ENCODE measurements around the gene TRIM67.
"Not testable (repeated sequence)": the region's sequence is repeated elsewhere in the genome, so short reads cannot be mapped to it uniquely, and the experiment has no call there.

The TRIM67 gene

DNA sequence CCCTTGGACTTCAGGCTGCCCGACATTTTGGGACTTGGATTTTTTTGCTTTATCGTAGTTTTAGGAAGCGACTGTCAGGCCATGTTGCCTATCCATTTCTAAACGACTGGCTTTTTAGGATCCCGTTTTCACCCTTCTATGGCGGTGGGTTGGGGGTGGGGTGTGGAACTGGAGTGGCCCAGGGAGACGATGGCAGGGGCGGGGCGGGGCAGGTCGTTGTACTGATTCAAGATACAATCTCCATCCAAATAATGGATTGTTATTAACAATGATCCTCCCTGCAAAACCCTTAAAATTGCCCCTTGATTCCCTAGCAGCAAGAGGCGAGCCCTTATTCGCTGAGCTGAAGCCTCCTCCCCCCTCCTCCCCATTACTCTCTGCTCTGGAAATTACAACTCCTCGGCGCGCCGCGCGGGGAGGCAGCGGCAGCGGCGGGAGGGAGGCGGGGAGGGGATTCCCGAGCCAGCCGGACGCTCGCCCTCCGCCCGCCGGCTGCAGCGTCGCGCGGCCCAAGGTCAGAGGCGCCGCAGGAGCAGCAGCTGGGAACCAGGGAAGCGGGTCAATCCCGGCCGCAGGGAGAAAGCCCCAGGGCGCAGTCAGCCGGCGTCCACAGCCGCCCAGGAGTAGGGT lies at the start of gene TRIM67:
TSS of gene TRIM67 (plus strand) at position 392 of the 630 bp plus-strand sequence. CDS start 912 bp downstream, outside the sequence.
- DNase-seq, result peak; percentile 83

DNA sequence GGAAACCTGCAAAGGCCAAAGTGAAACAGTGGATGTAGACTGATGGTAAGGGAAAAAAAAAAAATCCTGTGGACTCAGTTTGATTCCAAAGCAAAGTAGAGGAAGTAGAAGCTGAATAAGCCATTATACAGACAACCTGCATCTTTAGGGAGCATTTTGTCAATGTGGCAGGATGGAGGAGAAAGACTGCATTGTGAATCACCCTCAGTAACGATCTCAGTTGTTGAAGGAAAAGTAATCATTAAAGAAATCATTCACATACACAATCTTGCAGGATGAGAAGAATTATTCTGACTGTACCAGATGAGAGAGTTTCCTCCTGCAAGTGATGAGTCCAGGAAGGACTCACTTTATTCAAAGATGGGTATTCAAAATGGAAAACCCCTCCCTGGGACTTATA lies 45.1 kb upstream of the TRIM67 start:
- no peak for DNase-seq

DNA sequence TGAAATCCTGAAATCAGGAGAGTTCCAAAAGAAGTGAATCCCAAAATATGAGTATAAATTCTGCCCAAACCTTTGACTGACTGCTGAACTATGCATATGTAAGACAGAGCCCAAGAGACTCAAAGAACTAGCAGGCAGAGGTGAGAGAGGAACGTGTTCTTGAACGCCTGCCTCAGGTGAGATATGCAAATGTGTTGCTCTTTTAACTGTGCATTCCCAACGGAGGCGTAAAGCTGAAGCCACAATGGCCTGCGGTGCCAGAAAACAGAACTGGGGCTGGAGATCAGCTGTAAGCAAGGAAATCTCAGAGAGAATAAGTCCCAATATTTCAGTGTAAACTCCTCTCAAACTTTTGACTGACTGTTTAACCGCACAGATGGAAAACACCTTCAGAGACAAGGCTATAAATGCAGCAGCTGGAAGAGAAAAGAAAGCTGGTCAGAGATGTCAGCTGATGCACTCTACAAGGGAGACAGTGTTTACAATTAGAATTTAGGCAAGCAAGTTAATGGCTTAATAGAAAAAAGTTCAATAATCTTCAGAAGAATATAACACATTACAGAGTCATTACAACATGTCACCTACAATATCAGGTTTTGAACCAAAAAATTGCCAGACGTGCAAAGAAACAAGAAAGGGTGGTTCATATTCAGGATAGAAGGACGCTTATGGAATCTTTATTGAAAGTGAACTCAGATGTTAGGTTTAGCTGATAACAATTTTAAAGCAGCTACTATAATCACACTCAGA lies 43.0 kb upstream of the TRIM67 start:
- no peak for DNase-seq

DNA sequence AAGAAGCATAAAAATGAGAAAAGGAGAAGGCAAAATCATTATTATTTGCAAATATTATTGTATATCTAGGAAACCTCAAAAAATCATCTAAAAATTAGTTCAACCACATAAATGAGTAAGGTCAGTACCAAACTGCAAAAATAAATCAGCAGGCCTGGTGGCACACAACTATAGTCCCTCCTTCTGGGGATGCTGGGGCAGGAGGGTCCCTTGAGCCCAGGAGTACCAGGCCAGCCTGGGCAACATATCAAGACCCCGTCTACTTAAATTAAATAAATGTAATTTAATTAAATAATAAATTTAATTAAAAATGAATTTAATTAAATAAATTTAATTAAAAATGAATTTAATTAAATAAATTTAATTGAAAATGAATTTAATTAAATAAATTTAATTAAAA lies 40.3 kb upstream of the TRIM67 start:
- no peak for DNase-seq

DNA sequence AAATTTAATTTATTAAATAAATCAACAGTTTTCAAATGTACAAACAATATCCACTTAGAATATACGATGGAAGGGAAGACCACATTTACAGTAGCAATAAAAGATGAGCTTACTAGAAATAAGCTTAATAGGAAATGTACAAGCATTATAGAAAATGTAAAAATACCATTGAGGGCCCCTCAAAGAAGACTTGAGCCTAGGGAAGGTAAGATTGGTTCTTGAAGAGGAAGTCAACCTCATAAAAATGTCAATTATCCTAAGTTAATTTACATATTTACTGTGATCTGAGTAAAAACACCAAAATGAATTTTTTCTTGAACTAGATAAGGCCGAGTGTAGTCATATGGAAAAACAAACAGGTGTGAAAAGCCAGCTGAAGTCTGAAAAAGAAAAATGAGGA lies 39.7 kb upstream of the TRIM67 start:
- no peak for DNase-seq

DNA sequence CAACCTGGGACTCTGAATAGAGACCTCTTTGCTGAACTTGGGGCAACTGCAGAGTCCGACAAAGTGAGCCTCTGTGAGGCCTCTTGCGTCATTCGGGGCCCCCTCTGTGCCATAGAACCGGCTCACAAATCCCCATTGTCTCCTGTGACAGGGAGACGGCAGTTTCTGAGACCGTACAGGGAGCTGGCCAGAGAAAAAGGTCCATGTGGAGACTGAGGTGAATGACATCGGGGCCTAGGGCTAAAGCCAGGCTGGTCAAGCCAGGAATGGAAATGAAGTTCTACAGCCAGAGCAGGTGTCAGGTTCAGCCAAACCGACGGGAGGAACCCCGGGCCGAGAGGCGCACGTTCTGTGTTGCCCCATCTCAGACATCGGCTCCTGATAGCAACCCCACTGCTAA lies 37.1 kb upstream of the TRIM67 start:
- no peak for DNase-seq

DNA sequence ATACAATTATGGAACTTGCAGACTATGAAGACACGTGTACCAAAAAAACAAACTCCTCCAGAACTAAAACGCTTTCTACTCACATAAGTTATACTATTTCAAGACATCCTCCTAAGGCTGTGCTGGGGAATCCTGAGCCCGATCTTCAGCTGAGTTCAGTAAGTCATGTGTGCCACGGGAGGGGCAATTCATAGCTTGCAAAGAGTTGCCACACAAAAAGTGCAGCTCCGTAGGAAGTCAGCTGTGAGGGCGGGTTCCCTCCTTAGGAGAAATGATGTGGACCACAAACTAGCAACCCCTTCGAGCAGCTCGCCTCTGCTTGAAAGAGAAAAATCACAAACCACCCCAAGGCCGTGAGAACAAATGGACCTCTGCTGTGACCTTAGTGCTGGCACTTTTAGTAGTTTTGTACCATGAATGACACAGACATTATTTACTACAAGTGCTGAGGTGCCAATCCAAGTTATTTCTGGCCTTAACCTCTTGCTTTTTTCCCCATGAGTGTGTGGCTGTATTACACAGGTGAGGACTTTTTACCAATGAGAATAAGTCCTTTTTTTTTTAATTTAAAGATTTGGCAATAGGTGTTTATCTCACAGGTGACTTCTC lies 35.8 kb upstream of the TRIM67 start:
- DNase-seq, result no peak

DNA sequence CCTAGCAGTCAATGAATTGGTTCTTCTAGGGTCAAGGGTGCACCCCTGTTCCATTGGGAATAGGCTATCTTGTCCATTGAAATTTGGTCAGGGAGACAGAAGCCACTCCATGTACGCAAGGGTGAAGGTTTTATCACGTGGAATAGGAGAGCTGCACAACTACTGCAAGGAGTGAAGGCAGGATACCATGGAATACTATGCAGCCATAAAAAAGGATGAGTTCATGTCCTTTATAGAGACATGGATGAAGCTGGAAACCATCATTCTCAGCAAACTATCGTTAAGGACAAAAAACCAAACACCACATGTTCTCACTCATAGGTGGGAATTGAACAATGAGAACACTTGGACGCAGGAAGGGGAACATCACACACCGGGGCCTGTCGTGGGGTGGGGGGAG lies 34.8 kb upstream of the TRIM67 start:
- not testable (repeated sequence) for DNase-seq

DNA sequence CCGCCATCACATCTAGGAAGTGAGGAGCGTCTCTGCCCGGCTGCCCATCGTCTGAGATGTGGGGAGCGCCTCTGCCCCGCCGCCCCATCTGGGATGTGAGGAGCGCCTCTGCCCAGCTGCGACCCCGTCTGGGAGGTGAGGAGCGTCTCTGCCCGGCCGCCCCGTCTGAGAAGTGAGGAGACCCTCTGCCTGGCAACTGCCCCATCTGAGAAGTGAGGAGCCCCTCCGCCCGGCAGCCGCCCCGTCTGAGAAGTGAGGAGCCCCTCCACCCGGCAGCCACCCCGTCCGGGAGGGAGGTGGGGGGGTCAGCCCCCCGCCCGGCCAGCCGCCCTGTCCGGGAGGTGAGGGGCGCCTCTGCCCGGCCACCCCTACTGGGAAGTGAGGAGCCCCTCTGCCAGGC lies 33.4 kb upstream of the TRIM67 start:
- DNase-seq, result not testable (repeated sequence)

DNA sequence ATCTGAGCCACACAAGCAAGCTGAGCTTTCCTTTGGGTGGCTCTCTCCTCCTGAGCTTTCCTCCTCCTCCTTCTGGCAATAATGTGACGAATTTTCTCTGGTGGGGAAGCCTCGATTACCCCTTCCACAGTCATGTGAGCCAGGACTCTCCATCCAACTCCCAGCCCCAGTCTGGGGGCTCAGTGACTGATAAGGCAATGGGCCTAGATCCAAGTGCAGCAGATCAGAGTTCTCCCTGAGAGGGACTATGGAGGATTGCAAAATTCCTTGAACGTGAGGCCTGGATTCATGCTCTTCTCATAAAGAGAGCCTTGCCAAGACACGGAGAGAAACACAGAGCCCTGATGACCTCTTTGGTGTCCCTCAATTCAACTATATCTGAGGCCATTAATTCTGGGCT lies 31.3 kb upstream of the TRIM67 start:
- DNase-seq, result no peak

DNA sequence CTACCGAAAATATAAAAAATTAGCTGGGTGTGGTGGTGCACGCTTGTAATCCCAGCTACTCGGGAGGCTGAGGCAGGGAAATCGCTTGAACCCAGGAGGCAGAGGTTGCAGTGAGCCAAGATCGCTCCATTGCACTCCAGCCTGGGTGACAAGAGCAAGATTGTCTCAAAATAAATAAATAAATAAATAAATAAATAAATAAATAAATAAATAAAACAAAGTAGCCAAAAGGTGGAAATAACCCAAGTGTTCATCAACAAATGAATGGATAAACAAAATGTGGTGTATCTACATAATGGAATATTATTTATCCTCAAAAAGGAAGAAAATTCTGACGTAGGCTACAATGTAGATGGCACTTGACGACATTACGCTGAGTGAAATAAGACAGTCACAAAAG lies 29.3 kb upstream of the TRIM67 start:
- DNase-seq, result not testable (repeated sequence)

DNA sequence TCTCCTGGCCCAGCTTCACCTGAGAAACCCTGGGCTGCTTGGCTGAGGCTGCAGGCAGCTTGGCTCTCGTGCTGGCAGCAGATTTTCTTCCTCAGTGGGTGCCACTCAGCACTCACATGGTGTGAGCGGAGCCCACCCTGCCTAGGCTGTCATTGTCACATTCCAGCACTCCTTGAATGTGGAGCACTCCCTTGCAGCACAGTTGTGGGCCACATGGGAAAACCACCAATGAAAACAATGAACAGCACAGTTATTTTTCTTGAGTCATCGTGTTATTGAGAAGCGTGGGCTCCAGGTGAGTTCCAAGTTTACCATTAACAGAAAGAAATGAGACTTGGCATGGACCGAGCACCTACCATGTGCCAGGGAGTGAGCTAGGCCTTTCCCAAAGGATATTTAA lies 27.2 kb upstream of the TRIM67 start:
- DNase-seq, result no peak

DNA sequence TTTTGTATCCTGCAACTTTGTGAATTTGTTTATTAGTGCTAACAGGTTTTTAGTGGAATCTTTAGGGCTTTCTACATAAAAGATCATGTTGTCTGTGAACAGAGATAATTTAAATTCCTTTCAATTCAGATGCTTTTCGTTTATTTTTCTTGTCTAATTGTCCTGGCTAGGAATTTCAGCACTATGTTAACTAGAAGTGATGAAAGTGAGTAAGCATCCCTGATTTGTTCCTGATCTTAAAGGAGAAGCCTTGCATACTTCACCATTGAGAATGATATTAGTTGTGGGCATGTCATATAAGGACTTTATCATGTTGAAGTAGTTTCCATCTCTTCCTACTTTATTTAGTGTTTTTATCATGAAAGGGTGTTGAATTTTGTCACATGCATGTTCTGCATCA lies 23.6 kb upstream of the TRIM67 start:
- no peak for DNase-seq

DNA sequence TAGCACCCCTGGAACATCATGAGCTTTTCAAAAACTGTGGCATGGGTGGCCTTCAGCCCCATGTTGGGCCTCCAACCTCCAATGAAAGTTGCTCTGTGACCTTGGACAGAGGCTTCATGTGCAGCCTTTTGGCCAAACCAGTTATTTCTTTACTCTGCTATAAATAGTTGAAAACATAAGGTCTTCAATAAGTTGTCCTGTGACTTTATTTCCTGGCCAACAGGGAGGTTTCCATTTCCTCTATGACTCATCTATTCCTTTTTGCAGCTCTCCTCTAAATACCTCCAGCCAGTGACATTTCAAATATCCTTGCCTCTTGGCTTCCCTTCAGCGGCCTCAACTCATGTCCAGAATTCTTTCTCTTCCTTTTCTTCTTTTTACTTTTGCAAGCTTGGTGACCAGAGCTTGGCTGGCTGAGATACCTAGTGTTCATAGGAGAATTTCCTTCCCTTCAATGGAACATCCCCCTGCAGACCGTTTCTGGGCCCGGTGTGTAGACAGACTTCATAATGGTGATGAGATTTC lies 22.7 kb upstream of the TRIM67 start:
- peak; percentile 50 for DNase-seq

DNA sequence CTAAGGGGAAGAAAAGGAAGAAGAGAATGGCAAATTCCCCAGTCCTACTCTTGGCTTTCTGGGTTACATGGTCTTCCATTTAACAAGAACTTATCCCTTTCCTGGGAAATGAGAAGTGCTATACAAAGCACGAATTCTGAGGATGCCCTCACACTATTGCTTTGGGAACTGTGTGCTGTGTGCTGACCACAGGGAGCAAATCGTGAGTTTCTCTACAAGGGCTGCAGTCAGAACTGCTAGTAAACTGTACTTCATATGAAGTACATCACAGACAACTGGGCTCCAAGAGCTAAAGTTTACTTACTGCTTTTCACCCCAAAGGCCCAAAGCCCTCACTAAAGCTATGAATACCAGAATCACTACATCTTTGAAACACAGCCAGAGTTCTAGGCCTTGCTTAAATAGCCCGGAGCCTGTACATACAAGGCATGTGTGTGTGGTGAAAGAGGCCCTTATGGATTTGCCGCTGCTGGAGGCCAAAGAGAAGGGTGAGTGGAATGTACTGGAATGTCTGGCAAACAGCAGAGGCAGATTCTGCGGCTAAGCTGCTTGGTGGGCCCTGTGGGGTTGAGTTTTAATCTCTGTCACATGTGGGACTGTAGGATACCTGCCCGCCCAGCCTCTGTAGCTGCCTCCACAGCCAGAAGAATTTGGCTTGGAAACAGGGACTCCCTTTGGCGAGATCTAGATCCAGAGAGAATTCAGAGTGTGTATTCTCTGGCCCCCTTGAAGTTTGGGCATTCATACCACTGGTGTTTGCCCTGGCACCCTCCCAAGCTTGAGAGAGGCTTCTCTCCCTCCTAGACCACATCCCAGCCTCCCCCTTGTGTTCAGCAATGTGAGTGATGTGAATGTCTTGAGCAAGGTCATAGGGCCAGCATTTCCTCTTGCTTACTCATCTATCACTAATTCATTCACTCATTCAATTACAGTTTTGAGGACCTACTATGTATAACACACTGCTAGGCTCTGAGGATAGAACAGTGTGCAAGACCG lies 21.9 kb upstream of the TRIM67 start:
- DNase-seq, result no peak

DNA sequence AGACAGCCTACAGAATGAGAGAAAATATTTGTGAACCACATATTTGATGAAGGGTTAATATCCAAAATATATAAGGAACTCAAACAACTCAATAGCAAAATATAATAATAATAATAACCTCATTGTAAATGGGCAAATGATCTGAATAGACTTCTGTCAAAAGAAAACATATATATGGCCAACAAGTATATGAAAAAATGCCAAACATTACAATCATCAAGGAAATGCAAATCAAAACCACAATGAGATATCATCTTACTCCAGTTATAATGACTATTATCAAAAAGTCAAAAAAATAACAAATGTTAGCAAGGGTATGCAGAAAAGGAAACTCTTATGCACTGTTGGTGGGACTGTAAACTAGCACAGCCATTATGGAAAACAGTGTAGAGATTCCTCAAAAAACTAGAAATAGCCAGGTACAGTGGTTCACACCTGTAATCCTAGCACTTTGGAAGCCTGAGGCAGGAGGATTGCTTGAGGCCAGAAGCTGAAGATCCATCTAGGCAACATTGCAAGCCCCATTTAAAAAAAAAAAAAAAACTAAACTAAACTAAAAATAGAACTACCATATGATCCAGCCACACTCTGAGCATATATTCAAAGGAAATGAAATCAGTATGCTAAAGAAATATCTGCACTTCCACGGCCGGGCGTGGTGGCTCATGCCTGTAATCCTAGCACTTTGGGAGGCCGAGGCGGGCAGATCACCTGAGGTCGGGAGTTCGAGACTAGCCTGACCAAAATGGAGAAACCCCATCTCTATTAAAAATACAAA lies 17.3 kb upstream of the TRIM67 start:
- no peak for DNase-seq

DNA sequence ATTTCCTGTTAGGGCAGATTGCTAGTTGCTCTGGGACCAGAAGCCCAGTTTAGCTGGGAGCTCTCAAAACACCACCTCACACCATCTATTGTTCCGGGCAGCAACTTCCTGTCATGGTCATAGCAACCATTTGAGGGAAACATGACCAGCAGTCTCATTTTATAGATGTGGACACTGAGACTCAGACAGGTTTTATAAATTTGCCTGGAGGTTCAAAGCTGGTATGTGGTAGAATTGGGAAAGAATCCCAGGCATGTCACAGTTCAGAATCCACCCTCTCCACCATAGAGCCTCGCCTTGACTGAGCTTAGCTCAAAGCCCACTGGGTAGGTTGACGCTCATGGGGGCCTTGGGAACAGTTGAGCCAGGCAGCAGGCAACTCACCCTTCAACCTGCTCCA lies 14.0 kb upstream of the TRIM67 start:
- peak; percentile 36 for DNase-seq

DNA sequence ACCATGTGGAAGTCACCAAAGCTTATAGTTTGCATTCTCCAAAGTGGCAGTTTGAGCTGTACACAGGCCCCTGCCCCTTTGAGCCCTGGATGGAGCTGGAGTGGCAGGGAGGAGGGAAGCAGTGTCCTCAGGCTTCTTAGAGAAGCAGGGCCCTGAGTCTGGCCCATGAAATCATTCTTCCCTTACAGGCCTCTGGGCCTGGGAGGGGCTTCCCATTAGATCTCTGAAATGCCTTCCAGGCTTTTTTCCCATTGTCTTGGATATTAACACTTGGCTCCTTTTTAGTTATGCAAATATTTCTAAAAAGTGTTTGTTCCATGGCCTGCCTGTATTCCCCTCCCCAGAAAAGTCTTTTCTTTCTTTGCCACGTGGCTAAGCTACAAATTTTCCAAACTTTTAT lies 10.0 kb upstream of the TRIM67 start:
- no peak for DNase-seq

DNA sequence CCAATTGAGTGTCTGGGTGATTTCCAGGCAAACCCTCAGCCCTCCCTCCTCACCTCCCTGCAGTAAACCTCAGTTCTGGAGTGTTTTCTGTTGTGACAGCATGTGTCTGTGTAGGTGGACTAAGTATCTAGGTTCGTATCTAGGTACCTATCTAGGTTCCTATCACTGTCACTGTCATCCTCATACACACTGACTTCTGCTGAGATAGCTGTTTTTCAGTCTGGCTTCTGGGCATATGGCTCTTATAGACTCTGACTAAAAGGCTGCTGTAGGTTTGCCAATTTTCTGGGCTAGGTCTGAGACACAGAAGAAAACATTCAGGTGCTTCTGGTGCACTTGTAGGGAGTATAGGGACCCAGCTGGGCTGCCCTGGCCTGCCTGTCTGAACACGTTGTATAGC lies 8.1 kb upstream of the TRIM67 start:
- no peak for DNase-seq

DNA sequence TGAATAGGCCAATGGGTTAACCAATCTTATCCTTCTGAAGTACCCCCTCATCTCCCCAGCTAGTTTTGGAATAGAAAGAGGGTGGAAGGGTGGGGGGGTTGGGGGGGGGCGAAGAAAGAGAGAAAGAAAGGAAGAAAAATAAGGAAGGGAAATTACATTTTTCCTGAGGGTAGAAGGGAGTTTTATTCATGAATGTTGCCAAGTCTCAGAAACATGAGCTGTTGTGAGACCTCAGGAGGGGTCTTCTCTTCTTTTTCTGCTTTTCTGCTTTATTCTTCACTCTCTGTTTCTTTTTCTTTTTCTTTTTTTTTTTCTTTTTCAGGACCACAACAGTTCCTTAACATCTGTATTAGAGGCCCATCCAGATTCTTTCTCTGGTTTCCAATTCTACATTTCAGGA lies 6.0 kb upstream of the TRIM67 start:
- DNase-seq, result no peak

DNA sequence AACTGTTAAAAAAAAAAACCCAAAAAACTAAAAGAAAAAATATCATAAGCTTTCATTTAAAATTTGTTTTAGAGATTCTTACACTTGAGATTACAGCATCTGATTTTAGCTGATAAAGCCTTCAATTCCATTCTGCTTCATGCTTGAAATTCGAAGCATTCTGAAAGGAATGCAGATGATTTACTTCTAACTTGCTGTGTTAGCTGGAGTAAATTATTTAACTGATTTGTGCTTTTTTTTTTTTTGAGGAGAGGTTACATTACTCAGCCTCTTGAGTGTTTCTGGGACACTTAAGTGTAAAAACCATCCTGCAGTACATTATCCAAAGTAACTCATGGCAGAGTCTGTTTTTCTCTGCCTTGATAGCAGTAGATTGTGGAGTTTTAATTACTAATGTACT lies 4.5 kb upstream of the TRIM67 start:
- DNase-seq, result no peak

DNA sequence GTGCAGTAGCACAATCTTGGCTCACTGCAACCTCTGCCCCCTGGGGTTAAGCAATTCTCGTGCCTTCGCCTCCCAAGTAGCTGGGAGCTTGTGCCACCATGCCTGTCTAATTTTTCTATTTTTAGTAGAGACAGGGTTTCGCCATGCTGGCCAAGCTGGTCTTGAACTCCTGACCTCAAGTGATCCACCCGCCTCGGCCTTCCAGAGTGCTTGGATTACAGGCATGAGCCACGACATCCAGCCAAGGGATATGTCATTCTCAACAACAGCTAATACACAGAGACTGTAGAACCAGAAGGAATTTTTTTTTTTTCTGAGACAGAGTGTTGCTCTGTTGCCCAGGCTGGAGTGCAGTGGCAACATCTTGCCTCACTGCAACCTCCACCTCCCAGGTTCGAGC lies 3.7 kb upstream of the TRIM67 start:
- DNase-seq, result not testable (repeated sequence)
